Measurements from ENCODE around the gene FMO1.

The FMO1 gene

DNA sequence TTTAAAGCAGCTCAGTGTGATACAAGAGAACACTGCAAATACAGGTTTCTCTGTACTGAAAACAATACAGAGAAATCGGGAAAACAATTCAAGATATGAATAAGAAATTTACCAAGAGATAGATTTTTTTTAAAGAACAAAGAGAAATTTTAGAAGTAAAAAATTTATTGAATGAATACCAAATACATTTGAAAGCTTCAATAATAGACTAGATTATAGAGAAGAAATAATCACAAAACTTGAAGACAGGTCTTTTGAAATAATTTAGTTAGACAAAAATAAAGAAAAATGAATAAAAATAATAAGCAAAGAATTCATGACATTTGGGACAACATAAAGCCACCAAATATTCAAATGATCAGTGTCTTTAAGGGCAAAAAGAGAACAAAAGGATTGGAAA lies 52.1 kb downstream of the FMO1 start:
- TF ChIP-seq POLR2A (IDR thresholded peaks at IDR 0.05; ENCODE audit: extremely low read depth, insufficient read length) (no peak), MYC (IDR thresholded peaks at IDR 0.05; ENCODE audit: low read depth, low read length) (no peak), CTCF (IDR thresholded peaks at IDR 0.05; ENCODE audit: low read depth, low read length) (no peak), MAX (IDR thresholded peaks at IDR 0.05; ENCODE audit: low read depth, low read length) (no peak)
- H3K4me3 ChIP-seq (ENCODE audit: low read depth, low read length): no peak overlapping the region
- no peak for DNase-seq (ENCODE audit: low read depth)

- peak; percentile 32 for DNase-seq (ENCODE audit: low read depth)
- TF ChIP-seq MAX (IDR thresholded peaks at IDR 0.05; ENCODE audit: low read depth, low read length) (no peak), CTCF (IDR thresholded peaks at IDR 0.05; ENCODE audit: low read depth, low read length) (no peak), MYC (IDR thresholded peaks at IDR 0.05; ENCODE audit: low read depth, low read length) (no peak), POLR2A (IDR thresholded peaks at IDR 0.05; ENCODE audit: extremely low read depth, insufficient read length) (no peak)
- H3K4me3 ChIP-seq (ENCODE audit: low read depth, low read length): no peak overlapping the region
Measured at GRCh38 chr1:171310661-171311087, 62.4 kb downstream of the FMO1 start.

DNA sequence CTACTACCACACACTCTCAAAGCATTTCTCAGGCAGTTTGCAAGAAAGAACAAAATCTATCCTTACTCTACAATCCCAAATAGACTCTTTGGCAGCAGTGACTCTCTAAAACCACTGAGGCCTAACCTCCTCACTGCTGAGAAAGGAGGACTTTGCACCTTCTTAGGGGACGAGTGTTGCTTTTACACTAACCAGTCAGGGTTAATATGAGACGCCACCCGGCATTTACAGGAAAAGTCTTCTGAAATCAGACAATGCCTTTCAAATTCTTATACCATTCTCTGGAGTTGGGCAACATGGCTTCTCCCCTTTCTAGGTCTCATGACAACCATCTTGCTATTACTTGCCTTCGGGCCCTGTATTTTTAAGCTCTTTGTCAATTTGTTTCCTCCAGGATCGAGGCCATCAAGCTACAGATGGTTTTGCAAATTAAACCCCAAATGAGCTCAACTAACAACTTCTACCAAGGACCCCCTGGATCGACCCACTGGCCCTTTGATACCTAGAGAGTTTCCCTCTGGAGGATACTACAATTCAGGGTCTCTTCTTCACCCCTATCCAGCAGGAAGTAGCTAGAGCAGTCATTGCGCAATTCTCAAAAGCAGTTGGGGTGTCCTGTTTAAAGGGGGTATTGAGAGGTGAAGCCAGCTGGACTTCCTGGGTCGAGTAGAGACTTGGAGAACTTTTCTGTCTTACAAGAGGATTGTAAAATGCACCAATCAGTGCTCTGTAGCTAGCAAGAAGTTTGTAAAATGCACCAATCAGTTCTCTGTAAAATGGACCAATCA lies 63.7 kb downstream of the FMO1 start:
- no peak for DNase-seq (ENCODE audit: low read depth)
- no peak for TF ChIP-seq MYC (IDR thresholded peaks at IDR 0.05; ENCODE audit: low read depth, low read length)
- TF ChIP-seq CTCF (IDR thresholded peaks at IDR 0.05; ENCODE audit: low read depth, low read length): no peak
- no peak for TF ChIP-seq POLR2A (IDR thresholded peaks at IDR 0.05; ENCODE audit: extremely low read depth, insufficient read length)
- TF ChIP-seq MAX (IDR thresholded peaks at IDR 0.05; ENCODE audit: low read depth, low read length): no peak
- H3K4me3 ChIP-seq (ENCODE audit: low read depth, low read length): no peak overlapping the region

GRCh38 chr1:171313319-171313834 lies 65.1 kb downstream of the FMO1 start:
- TF ChIP-seq POLR2A (IDR thresholded peaks at IDR 0.05; ENCODE audit: extremely low read depth, insufficient read length) (no peak), MAX (IDR thresholded peaks at IDR 0.05; ENCODE audit: low read depth, low read length) (no peak)
- no peak overlapping the region for H3K4me3 ChIP-seq (ENCODE audit: low read depth, low read length)
- DNase-seq (ENCODE audit: low read depth): no peak

DNA sequence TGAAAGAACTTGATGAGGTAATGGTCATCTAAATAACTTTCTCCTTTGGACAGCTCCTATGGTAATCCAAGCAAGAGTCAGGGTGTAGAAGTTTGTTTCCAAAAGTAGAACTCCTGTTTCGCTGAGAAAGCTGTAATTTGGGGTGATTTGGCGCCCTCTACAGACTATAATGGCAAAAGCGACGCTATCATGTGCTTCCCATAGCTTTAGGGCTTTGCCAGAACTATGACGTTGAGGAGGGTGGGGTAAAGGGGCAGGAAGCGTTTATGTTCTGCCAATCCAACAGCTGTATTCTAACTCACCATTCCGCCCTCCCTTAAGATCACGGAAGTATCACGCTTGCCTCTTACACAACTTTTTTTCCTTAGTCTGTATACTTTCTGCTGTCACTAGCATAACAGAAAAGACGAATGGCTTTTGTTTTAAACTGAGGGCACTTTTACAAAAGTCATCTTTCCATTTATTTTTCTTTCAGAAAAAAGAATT lies 65.6 kb downstream of the FMO1 start, which contains the start of gene FMO4:
TSS of gene FMO4 (plus strand) at position 349 of the 486 bp plus-strand sequence. CDS start 5,643 bp downstream, outside the sequence.
- TF ChIP-seq MAX (IDR thresholded peaks at IDR 0.05; ENCODE audit: low read depth, low read length): peak; percentile 85
- peak; percentile 38 for TF ChIP-seq POLR2A (IDR thresholded peaks at IDR 0.05; ENCODE audit: extremely low read depth, insufficient read length)
- peak; percentile 89 for TF ChIP-seq MYC (IDR thresholded peaks at IDR 0.05; ENCODE audit: low read depth, low read length)
- peak; percentile 70 for TF ChIP-seq CTCF (IDR thresholded peaks at IDR 0.05; ENCODE audit: low read depth, low read length)
- peak within 1 kb of the TSS; percentile 70 for H3K4me3 ChIP-seq (ENCODE audit: low read depth, low read length)
- DNase-seq (ENCODE audit: low read depth): peak; percentile 97

DNA sequence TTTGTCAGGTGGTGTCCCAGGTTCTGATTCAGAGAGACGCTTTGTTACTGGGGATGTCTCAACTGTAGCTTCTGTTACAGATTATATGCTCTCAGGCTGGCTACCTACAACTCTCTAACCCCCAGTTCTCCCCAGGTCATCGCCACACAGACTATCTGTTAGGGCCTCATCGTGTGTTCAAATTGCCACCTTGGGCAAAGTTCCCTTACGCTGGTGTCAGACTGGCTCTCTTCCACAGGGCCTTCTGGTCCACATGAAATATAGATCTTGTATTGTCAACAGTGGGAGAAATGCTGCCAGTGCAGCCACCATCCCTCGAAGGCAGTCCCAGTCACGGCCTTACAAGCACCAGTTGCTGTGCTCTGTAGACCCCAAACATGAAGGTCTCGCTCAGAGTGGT lies 81.0 kb downstream of the FMO1 start:
- no peak overlapping the region for H3K4me3 ChIP-seq (ENCODE audit: low read depth, low read length)
- TF ChIP-seq CTCF (IDR thresholded peaks at IDR 0.05; ENCODE audit: low read depth, low read length): no peak
- no peak for TF ChIP-seq MAX (IDR thresholded peaks at IDR 0.05; ENCODE audit: low read depth, low read length)
- no peak for TF ChIP-seq MYC (IDR thresholded peaks at IDR 0.05; ENCODE audit: low read depth, low read length)

More for the DNA sequence above, 81.0 kb downstream of the FMO1 start:
- DNase-seq (ENCODE audit: low read depth): no peak

All from NB4 (cell line).